RWPE2 (cell line): ENCODE results near the gene AFAP1.

ENCODE experiments used
- ATAC-seq: fragments of 200-7000 bp; cut with Tn5 transposase; 3 replicates; pipeline ENCODE4 v1.9.1; 2021; ENCODE audit warnings: low read depth
- DNase-seq: peaks from one replicate; pipeline ENCODE4 v3.0.0-alpha.2; 2020; ENCODE audit warnings: low spot score
- H3K27ac ChIP-seq: fragments of 450-650 bp; 2 replicates; pipeline ENCODE4 v1.5.1; 2017; ENCODE audit warnings: mild to moderate bottlenecking; ENCODE audit not compliant: poor library complexity, severe bottlenecking
- H3K27me3 ChIP-seq: fragments of 250-450 bp; sonication (Bioruptor Pico); 2 replicates; pipeline ENCODE4 v1.5.1; 2021; ENCODE audit warnings: mild to moderate bottlenecking, moderate library complexity; ENCODE audit not compliant: insufficient read depth, poor library complexity, severe bottlenecking
- H3K36me3 ChIP-seq: fragments of 250-450 bp; sonication (Bioruptor Pico); 2 replicates; pipeline ENCODE4 v1.5.1; 2020; ENCODE audit warnings: low read depth, mild to moderate bottlenecking, moderate library complexity
- H3K4me1 ChIP-seq: fragments of 250-450 bp; sonication (Bioruptor Pico); 2 replicates; pipeline ENCODE4 v1.5.1; 2021; ENCODE audit warnings: mild to moderate bottlenecking, moderate library complexity; ENCODE audit not compliant: insufficient read depth, poor library complexity, severe bottlenecking
- H3K4me3 ChIP-seq: fragments of 250-450 bp; sonication (Bioruptor Pico); 2 replicates; pipeline ENCODE4 v1.5.1; 2021; ENCODE audit warnings: mild to moderate bottlenecking, moderate library complexity; ENCODE audit not compliant: severe bottlenecking
- H3K9me3 ChIP-seq: fragments of 250-450 bp; sonication (Bioruptor Pico); 2 replicates; pipeline ENCODE4 v1.5.1; 2021; ENCODE audit warnings: mild to moderate bottlenecking, moderate library complexity; ENCODE audit not compliant: severe bottlenecking
- TF ChIP-seq, protein P1 (sequence below): fragments of 450-650 bp; IDR thresholded peaks from one replicate; pipeline ENCODE4 v1.5.1; 2017; ENCODE audit warnings: mild to moderate bottlenecking, moderate library complexity; ENCODE audit not compliant: poor library complexity, severe bottlenecking

Gene AFAP1

DNA sequence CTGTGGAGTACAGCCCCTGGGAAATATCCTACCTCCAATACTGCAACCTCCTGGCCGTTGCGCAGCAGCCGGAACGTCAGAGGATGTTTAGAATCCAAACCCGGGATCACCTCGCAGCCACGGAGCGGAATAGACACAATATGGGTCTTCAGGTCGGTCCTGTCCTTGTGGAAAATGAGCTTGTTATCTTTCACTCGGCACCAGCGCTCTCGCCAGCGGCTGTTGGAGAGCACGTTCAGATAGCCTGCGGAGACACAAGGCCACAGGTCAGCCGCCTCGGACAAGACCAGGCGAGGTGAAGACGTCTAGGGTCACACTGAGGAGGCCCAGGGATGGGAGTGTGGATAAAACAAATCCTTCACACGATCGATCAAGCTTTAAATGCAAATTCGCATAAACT lies 139.3 kb downstream of the AFAP1 start:
- no peaks in the 10 kb centered on the region for H3K27me3 ChIP-seq
- H3K4me1 ChIP-seq: peaks cover 10% of the 10 kb centered on the region
- TF ChIP-seq, protein P1, sequence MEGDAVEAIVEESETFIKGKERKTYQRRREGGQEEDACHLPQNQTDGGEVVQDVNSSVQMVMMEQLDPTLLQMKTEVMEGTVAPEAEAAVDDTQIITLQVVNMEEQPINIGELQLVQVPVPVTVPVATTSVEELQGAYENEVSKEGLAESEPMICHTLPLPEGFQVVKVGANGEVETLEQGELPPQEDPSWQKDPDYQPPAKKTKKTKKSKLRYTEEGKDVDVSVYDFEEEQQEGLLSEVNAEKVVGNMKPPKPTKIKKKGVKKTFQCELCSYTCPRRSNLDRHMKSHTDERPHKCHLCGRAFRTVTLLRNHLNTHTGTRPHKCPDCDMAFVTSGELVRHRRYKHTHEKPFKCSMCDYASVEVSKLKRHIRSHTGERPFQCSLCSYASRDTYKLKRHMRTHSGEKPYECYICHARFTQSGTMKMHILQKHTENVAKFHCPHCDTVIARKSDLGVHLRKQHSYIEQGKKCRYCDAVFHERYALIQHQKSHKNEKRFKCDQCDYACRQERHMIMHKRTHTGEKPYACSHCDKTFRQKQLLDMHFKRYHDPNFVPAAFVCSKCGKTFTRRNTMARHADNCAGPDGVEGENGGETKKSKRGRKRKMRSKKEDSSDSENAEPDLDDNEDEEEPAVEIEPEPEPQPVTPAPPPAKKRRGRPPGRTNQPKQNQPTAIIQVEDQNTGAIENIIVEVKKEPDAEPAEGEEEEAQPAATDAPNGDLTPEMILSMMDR: no peak
- H3K9me3 ChIP-seq: no peaks in the 10 kb centered on the region
- H3K36me3 ChIP-seq: peaks cover 71% of the 10 kb centered on the region
- no peak for ATAC-seq
- no peak for DNase-seq
- H3K4me3 ChIP-seq: no peak overlapping the region
- H3K27ac ChIP-seq: no peak overlapping the region

DNA sequence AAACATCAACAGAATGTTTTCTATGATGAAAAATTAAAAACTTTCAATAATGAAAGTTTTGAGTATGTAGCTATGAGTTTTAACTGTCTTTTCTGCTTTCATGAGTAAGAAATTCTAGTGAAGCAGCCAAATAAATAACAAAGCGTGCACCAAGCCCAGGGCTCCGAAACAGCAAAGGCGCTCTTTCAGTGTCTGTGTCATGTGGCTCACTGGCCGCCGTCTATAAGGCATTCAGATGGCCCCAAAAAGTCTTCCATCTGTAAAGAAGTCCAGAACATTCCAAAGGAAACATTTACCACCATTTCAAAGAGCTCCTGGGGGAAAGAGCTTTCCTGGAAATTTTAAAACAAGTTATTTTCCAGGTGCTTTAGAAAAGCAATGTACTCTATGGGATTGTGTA lies 139.9 kb downstream of the AFAP1 start:
- TF ChIP-seq, protein P1: no peak
- H3K4me3 ChIP-seq: no peak overlapping the region
- H3K9me3 ChIP-seq: no peaks in the 10 kb centered on the region
- peaks cover 71% of the 10 kb centered on the region for H3K36me3 ChIP-seq
- no peak for DNase-seq
- no peak overlapping the region for H3K27ac ChIP-seq
- peaks cover 4% of the 10 kb centered on the region for H3K4me1 ChIP-seq
- H3K27me3 ChIP-seq: no peaks in the 10 kb centered on the region
- no peak for ATAC-seq

DNA sequence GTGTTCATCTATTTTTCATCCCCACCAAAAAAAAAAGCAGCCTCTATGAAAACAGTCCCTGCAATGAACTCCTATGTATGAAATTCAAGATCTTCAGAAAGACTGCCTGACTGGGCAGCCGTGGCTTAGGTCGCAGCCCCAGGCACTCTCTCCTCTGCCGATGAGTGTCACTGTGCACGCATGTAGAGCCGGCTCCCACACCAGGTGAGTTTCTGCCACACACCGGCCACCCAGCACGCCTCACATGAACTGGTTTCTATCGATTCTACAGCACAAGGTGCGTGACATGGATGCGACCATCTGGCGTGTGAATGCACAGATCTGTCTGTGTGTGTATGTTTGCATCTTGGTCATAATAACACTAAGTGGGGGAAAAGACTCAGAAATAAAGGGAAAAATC lies 140.4 kb downstream of the AFAP1 start:
- H3K27me3 ChIP-seq: no peaks in the 10 kb centered on the region
- H3K27ac ChIP-seq: no peak overlapping the region
- H3K36me3 ChIP-seq: peaks cover 73% of the 10 kb centered on the region
- no peaks in the 10 kb centered on the region for H3K4me1 ChIP-seq
- H3K9me3 ChIP-seq: no peaks in the 10 kb centered on the region
- no peak for ATAC-seq
- no peak overlapping the region for H3K4me3 ChIP-seq
- DNase-seq: no peak
- TF ChIP-seq, protein P1: no peak

DNA sequence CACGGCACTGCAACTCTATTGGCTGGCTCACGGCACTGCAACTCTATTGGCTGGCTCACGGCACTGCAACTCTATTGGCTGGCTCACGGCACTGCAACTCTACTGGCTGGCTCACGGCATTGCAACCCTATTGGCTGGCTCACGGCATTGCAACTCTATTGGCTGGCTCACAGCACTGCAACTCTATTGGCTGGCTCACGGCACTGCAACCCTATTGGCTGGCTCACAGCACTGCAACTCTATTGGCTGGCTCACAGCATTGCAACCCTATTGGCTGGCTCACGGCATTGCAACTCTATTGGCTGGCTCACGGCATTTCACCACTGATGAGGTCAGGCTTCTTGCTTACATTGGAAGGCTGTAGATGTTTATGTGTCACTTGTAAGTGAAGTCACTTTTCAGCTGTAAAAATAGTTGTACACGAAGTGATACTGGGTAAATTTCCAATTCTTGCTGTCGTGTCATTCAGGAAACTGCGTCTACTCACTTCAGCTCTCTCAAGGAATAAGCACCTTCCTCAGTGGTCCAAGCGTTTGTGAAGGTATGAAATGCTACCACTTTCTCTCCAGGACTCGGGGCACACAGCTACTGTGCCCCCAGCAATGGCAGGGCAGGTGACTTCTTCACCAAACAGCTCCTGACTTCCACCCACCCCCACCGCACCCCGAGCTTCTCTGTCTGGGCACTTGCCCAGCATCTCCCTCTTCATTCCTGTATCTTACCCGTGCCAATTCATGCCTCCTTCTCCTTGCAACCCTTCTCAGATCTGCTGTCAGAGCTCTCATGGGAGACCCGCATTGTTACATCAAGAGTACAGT lies 141.3 kb downstream of the AFAP1 start:
- DNase-seq: no peak
- Histone ChIP-seq H3K9me3 (no peaks in the 10 kb centered on the region), H3K27ac (no peak overlapping the region), H3K4me1 (no peaks in the 10 kb centered on the region), H3K4me3 (no peak overlapping the region), H3K27me3 (no peaks in the 10 kb centered on the region), H3K36me3 (peaks cover 76% of the 10 kb centered on the region)
- TF ChIP-seq, protein P1: no peak
- ATAC-seq: no peak

DNA sequence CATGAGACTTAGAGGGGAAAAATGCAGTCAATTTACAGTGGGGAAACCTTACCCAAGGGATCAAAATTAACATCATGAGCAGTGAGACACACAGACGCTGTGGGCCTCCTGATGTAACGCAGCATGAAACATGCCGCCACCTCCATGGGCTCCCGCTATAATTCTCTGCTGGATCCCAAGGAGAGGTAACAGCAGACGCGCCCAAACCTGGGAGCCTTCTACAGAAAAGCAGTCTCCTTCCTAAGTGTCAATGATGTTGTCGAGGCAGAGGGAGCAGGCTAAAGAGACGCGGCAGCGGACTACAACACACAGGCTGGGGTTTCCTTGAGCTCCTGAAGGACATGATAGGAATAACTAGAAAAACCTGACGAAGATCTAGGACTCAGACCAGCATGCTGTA lies 142.3 kb downstream of the AFAP1 start:
- Histone ChIP-seq H3K9me3 (no peaks in the 10 kb centered on the region), H3K27me3 (no peaks in the 10 kb centered on the region), H3K36me3 (peaks cover 86% of the 10 kb centered on the region), H3K4me3 (no peak overlapping the region), H3K4me1 (no peaks in the 10 kb centered on the region), H3K27ac (no peak overlapping the region)
- ATAC-seq (no peak), DNase-seq (no peak)
- TF ChIP-seq, protein P1: no peak
